Measurements from ENCODE around the gene EPB41L3. TPM values are rescaled to one million over a fixed set of nuclear protein-coding genes. Genes with fewer than 3 reads are reported as not detected.

EPB41L3 gene
- total RNA-seq, 1 experiment from 2014 or later, result 0.34 TPM

- Histone ChIP-seq H3K36me3 (ENCODE audit: control insufficient read depth in 1 of 2, insufficient read depth in 2 of 2, low read length in 2 of 2) (no peaks in the 10 kb centered on the region), H3K9me2 (ENCODE audit: insufficient read depth) (no peaks in the 10 kb centered on the region), H2AFZ (ENCODE audit: low read depth, low read length, poor library complexity, severe bottlenecking) (no peak overlapping the region), H3K4me1 (ENCODE audit: control insufficient read depth in 1 of 2, insufficient read depth in 2 of 2, low read length in 2 of 2) (no peaks in the 10 kb centered on the region), H3K79me2 (ENCODE audit: insufficient read depth, low read length) (no peaks in the 10 kb centered on the region), H3K27me3 (ENCODE audit: insufficient read depth, low read length) (no peaks in the 10 kb centered on the region), H3K4me2 (ENCODE audit: low read length) (no peak overlapping the region), H4K20me1 (ENCODE audit: insufficient read depth) (no peaks in the 10 kb centered on the region), H3K27ac (ENCODE audit: low read depth, low read length) (no peak overlapping the region), H3K9me3 (ENCODE audit: control insufficient read depth in 1 of 2, insufficient read depth in 1 of 2, low read depth in 1 of 2, low read length in 2 of 2) (peaks cover 9 to 15% of the 10 kb centered on the region in 2 experiments; a peak in 2 of 4 replicates), H3K9ac (ENCODE audit: low read length) (no peak overlapping the region), H3K4me3 (replicated peaks in 1 of 2; ENCODE audit: low read depth in 1 of 2, low read length in 2 of 2) (no peak overlapping the region)
- TF ChIP-seq POLR2A (IDR thresholded peaks at IDR 0.05; ENCODE audit: borderline replicate concordance, extremely low read depth, insufficient read depth, insufficient read length) (no peak), TCF7L2 (IDR thresholded peaks at IDR 0.05; ENCODE audit: borderline replicate concordance, extremely low read depth, insufficient read depth, insufficient read length) (no peak), EZH2phosphoT487 (IDR thresholded peaks at IDR 0.05; ENCODE audit: borderline replicate concordance) (no peak), SIN3A (IDR thresholded peaks at IDR 0.05; ENCODE audit: low read depth) (no peak), POLR2AphosphoS5 (IDR thresholded peaks at IDR 0.05; ENCODE audit: low read depth, low read length) (no peak), SP1 (IDR thresholded peaks at IDR 0.05; ENCODE audit: low read depth) (no peak), YY1 (IDR thresholded peaks at IDR 0.05; ENCODE audit: extremely low read depth, insufficient replicate concordance, low read depth, low read length) (no peak), JUND (IDR thresholded peaks at IDR 0.05) (no peak), ZFX (IDR thresholded peaks at IDR 0.05) (no peak)
- TF ChIP-seq, protein P1, sequence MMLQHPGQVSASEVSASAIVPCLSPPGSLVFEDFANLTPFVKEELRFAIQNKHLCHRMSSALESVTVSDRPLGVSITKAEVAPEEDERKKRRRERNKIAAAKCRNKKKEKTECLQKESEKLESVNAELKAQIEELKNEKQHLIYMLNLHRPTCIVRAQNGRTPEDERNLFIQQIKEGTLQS (IDR thresholded peaks at IDR 0.05), result no peak
- TF ChIP-seq, protein P2, sequence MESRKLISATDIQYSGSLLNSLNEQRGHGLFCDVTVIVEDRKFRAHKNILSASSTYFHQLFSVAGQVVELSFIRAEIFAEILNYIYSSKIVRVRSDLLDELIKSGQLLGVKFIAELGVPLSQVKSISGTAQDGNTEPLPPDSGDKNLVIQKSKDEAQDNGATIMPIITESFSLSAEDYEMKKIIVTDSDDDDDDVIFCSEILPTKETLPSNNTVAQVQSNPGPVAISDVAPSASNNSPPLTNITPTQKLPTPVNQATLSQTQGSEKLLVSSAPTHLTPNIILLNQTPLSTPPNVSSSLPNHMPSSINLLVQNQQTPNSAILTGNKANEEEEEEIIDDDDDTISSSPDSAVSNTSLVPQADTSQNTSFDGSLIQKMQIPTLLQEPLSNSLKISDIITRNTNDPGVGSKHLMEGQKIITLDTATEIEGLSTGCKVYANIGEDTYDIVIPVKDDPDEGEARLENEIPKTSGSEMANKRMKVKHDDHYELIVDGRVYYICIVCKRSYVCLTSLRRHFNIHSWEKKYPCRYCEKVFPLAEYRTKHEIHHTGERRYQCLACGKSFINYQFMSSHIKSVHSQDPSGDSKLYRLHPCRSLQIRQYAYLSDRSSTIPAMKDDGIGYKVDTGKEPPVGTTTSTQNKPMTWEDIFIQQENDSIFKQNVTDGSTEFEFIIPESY (IDR thresholded peaks at IDR 0.05; ENCODE audit: extremely low read depth, insufficient replicate concordance, low read length), result no peak
- TF ChIP-seq, protein P3, sequence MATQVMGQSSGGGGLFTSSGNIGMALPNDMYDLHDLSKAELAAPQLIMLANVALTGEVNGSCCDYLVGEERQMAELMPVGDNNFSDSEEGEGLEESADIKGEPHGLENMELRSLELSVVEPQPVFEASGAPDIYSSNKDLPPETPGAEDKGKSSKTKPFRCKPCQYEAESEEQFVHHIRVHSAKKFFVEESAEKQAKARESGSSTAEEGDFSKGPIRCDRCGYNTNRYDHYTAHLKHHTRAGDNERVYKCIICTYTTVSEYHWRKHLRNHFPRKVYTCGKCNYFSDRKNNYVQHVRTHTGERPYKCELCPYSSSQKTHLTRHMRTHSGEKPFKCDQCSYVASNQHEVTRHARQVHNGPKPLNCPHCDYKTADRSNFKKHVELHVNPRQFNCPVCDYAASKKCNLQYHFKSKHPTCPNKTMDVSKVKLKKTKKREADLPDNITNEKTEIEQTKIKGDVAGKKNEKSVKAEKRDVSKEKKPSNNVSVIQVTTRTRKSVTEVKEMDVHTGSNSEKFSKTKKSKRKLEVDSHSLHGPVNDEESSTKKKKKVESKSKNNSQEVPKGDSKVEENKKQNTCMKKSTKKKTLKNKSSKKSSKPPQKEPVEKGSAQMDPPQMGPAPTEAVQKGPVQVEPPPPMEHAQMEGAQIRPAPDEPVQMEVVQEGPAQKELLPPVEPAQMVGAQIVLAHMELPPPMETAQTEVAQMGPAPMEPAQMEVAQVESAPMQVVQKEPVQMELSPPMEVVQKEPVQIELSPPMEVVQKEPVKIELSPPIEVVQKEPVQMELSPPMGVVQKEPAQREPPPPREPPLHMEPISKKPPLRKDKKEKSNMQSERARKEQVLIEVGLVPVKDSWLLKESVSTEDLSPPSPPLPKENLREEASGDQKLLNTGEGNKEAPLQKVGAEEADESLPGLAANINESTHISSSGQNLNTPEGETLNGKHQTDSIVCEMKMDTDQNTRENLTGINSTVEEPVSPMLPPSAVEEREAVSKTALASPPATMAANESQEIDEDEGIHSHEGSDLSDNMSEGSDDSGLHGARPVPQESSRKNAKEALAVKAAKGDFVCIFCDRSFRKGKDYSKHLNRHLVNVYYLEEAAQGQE (IDR thresholded peaks at IDR 0.05; ENCODE audit: low read depth), result no peak
- TF ChIP-seq, protein P4, sequence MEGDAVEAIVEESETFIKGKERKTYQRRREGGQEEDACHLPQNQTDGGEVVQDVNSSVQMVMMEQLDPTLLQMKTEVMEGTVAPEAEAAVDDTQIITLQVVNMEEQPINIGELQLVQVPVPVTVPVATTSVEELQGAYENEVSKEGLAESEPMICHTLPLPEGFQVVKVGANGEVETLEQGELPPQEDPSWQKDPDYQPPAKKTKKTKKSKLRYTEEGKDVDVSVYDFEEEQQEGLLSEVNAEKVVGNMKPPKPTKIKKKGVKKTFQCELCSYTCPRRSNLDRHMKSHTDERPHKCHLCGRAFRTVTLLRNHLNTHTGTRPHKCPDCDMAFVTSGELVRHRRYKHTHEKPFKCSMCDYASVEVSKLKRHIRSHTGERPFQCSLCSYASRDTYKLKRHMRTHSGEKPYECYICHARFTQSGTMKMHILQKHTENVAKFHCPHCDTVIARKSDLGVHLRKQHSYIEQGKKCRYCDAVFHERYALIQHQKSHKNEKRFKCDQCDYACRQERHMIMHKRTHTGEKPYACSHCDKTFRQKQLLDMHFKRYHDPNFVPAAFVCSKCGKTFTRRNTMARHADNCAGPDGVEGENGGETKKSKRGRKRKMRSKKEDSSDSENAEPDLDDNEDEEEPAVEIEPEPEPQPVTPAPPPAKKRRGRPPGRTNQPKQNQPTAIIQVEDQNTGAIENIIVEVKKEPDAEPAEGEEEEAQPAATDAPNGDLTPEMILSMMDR (IDR thresholded peaks at IDR 0.05 in 2 of 3, conservative IDR thresholded peaks at IDR 0.05 in 1 of 3; ENCODE audit: borderline replicate concordance in 1 of 3, insufficient read depth in 1 of 3, low read depth in 2 of 3, low read length in 2 of 3), result no peak
- ChIA-PET POLR2A (no interaction called here), RAD21 (ENCODE audit: low non-redundant PET in 1 of 2, low total read pairs in 2 of 2, uncharacterized antibody in 2 of 2, unreplicated experiment in 2 of 2) (no interaction called here), CTCF (no interaction called here)
- DNase-seq (ENCODE audit: low read depth, low spot score) (no peak), ATAC-seq (no peak)
- intact Hi-C loops (cut with micrococcal nuclease), result no loop called here
- no TSS peak for BruUV-seq (replicated peaks)
Observed at GRCh38 chr18:5518899-5519371, 24.9 kb downstream of the EPB41L3 start.

All from HCT116 (cell line).